Upper lobe of right lung (tissue), 1 donor: Measurements from ENCODE around the gene DUSP18. TPM values are rescaled to one million over a fixed set of nuclear protein-coding genes. Genes with fewer than 3 reads are reported as not detected.
"Not testable (repeated sequence)": the region's sequence is repeated elsewhere in the genome, so short reads cannot be mapped to it uniquely, and the experiment has no call there.

ENCODE experiments used
- ATAC-seq: fragments of 200-7000 bp; cut with Tn5 transposase; one replicate; pipeline ENCODE4 v1.9.1; 2020; ENCODE audit warnings: mild to moderate bottlenecking, moderate library complexity
- DNase-seq: peaks from one replicate; pipeline ENCODE4 v3.0.0-alpha.2; 2020
- H3K27ac ChIP-seq: fragments of 200-600 bp; one replicate; pipeline ENCODE4 v1.8.0; 2022
- H3K27me3 ChIP-seq: fragments of 200-600 bp; one replicate; pipeline ENCODE4 v1.8.0; 2022; ENCODE audit warnings: mild to moderate bottlenecking
- H3K36me3 ChIP-seq: fragments of 200-600 bp; one replicate; pipeline ENCODE4 v1.8.0; 2022
- H3K4me1 ChIP-seq: fragments of 200-600 bp; one replicate; pipeline ENCODE4 v1.8.0; 2022
- H3K4me3 ChIP-seq: fragments of 200-600 bp; one replicate; pipeline ENCODE4 v1.8.0; 2022; ENCODE audit warnings: mild to moderate bottlenecking
- H3K9me3 ChIP-seq: fragments of 200-600 bp; one replicate; pipeline ENCODE4 v1.8.0; 2022
- CTCF ChIP-seq: fragments of 200-600 bp; IDR thresholded peaks from one replicate; pipeline ENCODE4 v1.8.0; 2022; ENCODE audit warnings: antibody characterized with exemption
- intact Hi-C: fragments of 100-400 bp; cut with DNase I; formaldehyde crosslinking; loops from one replicate; pipeline ENCODE4 v1.11.0; 2022
- long read RNA-seq: library from polyadenylated mRNA; unstranded; transcript quantifications from one replicate; pipeline ENCODE4 v2.0.0, GENCODE V29; 2021
- total RNA-seq: library from RNA; stranded (reverse); fragmentation: NEBNext Ultra II Directional; extraction: Animal tissue kit (Norgen Biotek cat#: 25700); gene quantifications from one replicate; pipeline ENCODE4 v1.2.1, GENCODE V29; 2021
- donor health status: DM: no; HTN: yes; CAD: no; lungs with severe emphysema.

Gene DUSP18
- total RNA-seq = 19.3 TPM
- long read RNA-seq, transcript DUSP18-201 (2 exons, 2,479 nt) = major isoform, 16 of 37 reads
- long read RNA-seq, partial matches to known transcripts = 0 of 37 reads
- long read RNA-seq, other reads (novel, unspliced or antisense) = 16 of 37 reads

- ATAC-seq = peak; percentile 97
- Histone ChIP-seq H3K36me3 (peaks cover 11% of the 10 kb centered on the region), H3K9me3 (no peaks in the 10 kb centered on the region), H3K27me3 (no peaks in the 10 kb centered on the region), H3K4me1 (peaks cover 10% of the 10 kb centered on the region), H3K27ac (peak within 1 kb of the TSS; percentile 78), H3K4me3 (peak within 1 kb of the TSS; percentile 81)
- TF ChIP-seq CTCF = peak; percentile 55
- DNase-seq = peak; percentile 97
- intact Hi-C loops = no loop called here
These were observed at the start of gene DUSP18 for GRCh38 chr22:30667494-30668385. Gene DUSP18, minus strand, starts transcription at chr22:30667875. Its CDS starts 3,872 bp downstream, at chr22:30664003.

GRCh38 chr22:30714062-30714461 lies 46.4 kb upstream of the DUSP18 start:
- no peak for ATAC-seq
- no peak for TF ChIP-seq CTCF
- Histone ChIP-seq H3K27me3 (no peaks in the 10 kb centered on the region), H3K9me3 (no peaks in the 10 kb centered on the region), H3K4me1 (no peaks in the 10 kb centered on the region), H3K27ac (no peak overlapping the region), H3K4me3 (no peak overlapping the region), H3K36me3 (no peaks in the 10 kb centered on the region)
- intact Hi-C loops = no loop called here
- DNase-seq = no peak

- Histone ChIP-seq H3K4me1 (no peaks in the 10 kb centered on the region), H3K27ac (no peak overlapping the region), H3K27me3 (no peaks in the 10 kb centered on the region), H3K36me3 (no peaks in the 10 kb centered on the region), H3K9me3 (no peaks in the 10 kb centered on the region), H3K4me3 (no peak overlapping the region)
- intact Hi-C loops = no loop called here
- no peak for DNase-seq
- TF ChIP-seq CTCF = no peak
- no peak for ATAC-seq
These were observed 44.4 kb upstream of the DUSP18 start for GRCh38 chr22:30712094-30712493.

- intact Hi-C loops, ATAC-seq, H3K27ac ChIP-seq, H3K9me3 ChIP-seq, H3K4me1 ChIP-seq, H3K4me3 ChIP-seq, H3K36me3 ChIP-seq, H3K27me3 ChIP-seq: not testable (repeated sequence)
- DNase-seq = peak; percentile 13
These were observed 42.3 kb upstream of the DUSP18 start for GRCh38 chr22:30709980-30710379.

GRCh38 chr22:30705710-30706651 lies 38.3 kb upstream of the DUSP18 start:
- intact Hi-C loops = no loop called here
- DNase-seq (no peak), ATAC-seq (no peak)
- Histone ChIP-seq H3K27me3 (no peaks in the 10 kb centered on the region), H3K27ac (no peak overlapping the region), H3K9me3 (no peaks in the 10 kb centered on the region), H3K4me1 (no peaks in the 10 kb centered on the region), H3K4me3 (no peak overlapping the region), H3K36me3 (no peaks in the 10 kb centered on the region)
- TF ChIP-seq CTCF = no peak
